Osteoblast (primary cell): ENCODE results near the gene SMCHD1. TPM values are rescaled to one million over a fixed set of nuclear protein-coding genes. Genes with fewer than 3 reads are reported as not detected.

Experiments used
- DNase-seq: peaks from one replicate; pipeline ENCODE4 v3.0.0; 2011; ENCODE audit warnings: low spot score, mixed read lengths; ENCODE audit not compliant: insufficient read length; ENCODE audit errors: missing footprints
- H2AFZ ChIP-seq: 2 replicates; pipeline ENCODE4 v1.6.0; 2011; ENCODE audit warnings: mild to moderate bottlenecking, low read length
- H3K27ac ChIP-seq: 2 replicates; pipeline ENCODE4 v1.5.1; 2011; ENCODE audit warnings: mild to moderate bottlenecking, low read depth, low read length, moderate library complexity
- H3K27me3 ChIP-seq: 2 replicates; pipeline ENCODE4 v1.6.0; 2012; ENCODE audit warnings: mild to moderate bottlenecking, control low read depth, inconsistent platforms, low read length, moderate library complexity; ENCODE audit not compliant: insufficient read depth
- H3K36me3 ChIP-seq: 2 replicates; pipeline ENCODE4 v1.5.1; 2011; ENCODE audit warnings: mild to moderate bottlenecking, low read length, control low read depth, moderate library complexity; ENCODE audit not compliant: insufficient read depth
- H3K4me1 ChIP-seq: 2 replicates; pipeline ENCODE4 v1.5.1; 2011; ENCODE audit warnings: mild to moderate bottlenecking, low read length, control low read depth, moderate library complexity; ENCODE audit not compliant: insufficient read depth
- H3K4me2 ChIP-seq: 2 replicates; pipeline ENCODE4 v1.6.0; 2011; ENCODE audit warnings: mild to moderate bottlenecking, low read length; ENCODE audit not compliant: insufficient read depth
- H3K4me3 ChIP-seq: fragments of 200-600 bp; sonication (generic); 3 replicates; pipeline ENCODE4 v1.5.1; 2012; ENCODE audit warnings: mild to moderate bottlenecking, low read length, inconsistent platforms; ENCODE audit not compliant: insufficient read depth
- H3K79me2 ChIP-seq: 2 replicates; pipeline ENCODE4 v1.6.0; 2012; ENCODE audit warnings: mild to moderate bottlenecking, low read length, control low read depth, inconsistent platforms; ENCODE audit not compliant: insufficient read depth
- H3K9me3 ChIP-seq: 2 replicates; pipeline ENCODE4 v1.5.1; 2011; ENCODE audit warnings: low read depth, low read length, control low read depth
- H4K20me1 ChIP-seq: 2 replicates; pipeline ENCODE4 v1.6.0; 2012; ENCODE audit warnings: mild to moderate bottlenecking, low read length, control low read depth; ENCODE audit not compliant: insufficient read depth
- CTCF ChIP-seq: IDR thresholded peaks from 2 replicates; pipeline ENCODE4 v1.5.1; 2011; ENCODE audit warnings: mild to moderate bottlenecking, low read depth, low read length, moderate library complexity; ENCODE audit errors: extremely low read depth
- total RNA-seq: library from RNA; depleted of rRNA; stranded (reverse); fragments of >200 nt; gene quantifications from 2 replicates; pipeline ENCODE4 v1.2.3, GENCODE V29; 2012

Gene SMCHD1
- total RNA-seq, 1 donor: 53.6 TPM

GRCh38 chr18:2822213-2822921 is 166.8 kb downstream of the SMCHD1 start:
- no peaks in the 10 kb centered on the region for H3K79me2 ChIP-seq
- TF ChIP-seq CTCF: no peak
- H3K36me3 ChIP-seq: no peaks in the 10 kb centered on the region
- no peaks in the 10 kb centered on the region for H3K9me3 ChIP-seq
- H2AFZ ChIP-seq: no peak overlapping the region
- no peak for DNase-seq
- no peaks in the 10 kb centered on the region for H4K20me1 ChIP-seq
- H3K4me2 ChIP-seq: no peak overlapping the region
- H3K4me1 ChIP-seq: peaks cover 6% of the 10 kb centered on the region
- H3K27me3 ChIP-seq: no peaks in the 10 kb centered on the region
- no peak overlapping the region for H3K4me3 ChIP-seq
- no peak overlapping the region for H3K27ac ChIP-seq

GRCh38 chr18:2823202-2823601 is 167.7 kb downstream of the SMCHD1 start:
- H3K4me3 ChIP-seq: no peak overlapping the region
- peaks cover 6% of the 10 kb centered on the region for H3K4me1 ChIP-seq
- no peak overlapping the region for H3K27ac ChIP-seq
- no peak overlapping the region for H2AFZ ChIP-seq
- H4K20me1 ChIP-seq: no peaks in the 10 kb centered on the region
- no peaks in the 10 kb centered on the region for H3K27me3 ChIP-seq
- TF ChIP-seq CTCF: no peak
- no peaks in the 10 kb centered on the region for H3K79me2 ChIP-seq
- H3K4me2 ChIP-seq: no peak overlapping the region
- no peaks in the 10 kb centered on the region for H3K36me3 ChIP-seq
- no peak for DNase-seq
- no peaks in the 10 kb centered on the region for H3K9me3 ChIP-seq

- no peak for TF ChIP-seq CTCF
- no peaks in the 10 kb centered on the region for H3K9me3 ChIP-seq
Measured at GRCh38 chr18:2823966-2824365, 168.4 kb downstream of the SMCHD1 start.

GRCh38 chr18:2824865-2825264 is 169.3 kb downstream of the SMCHD1 start:
- H3K79me2 ChIP-seq: no peaks in the 10 kb centered on the region
- no peak overlapping the region for H3K4me2 ChIP-seq
- H3K27ac ChIP-seq: no peak overlapping the region
- peaks cover 6% of the 10 kb centered on the region for H3K4me1 ChIP-seq
- H3K9me3 ChIP-seq: no peaks in the 10 kb centered on the region
- TF ChIP-seq CTCF: no peak
- no peaks in the 10 kb centered on the region for H3K36me3 ChIP-seq
- H3K27me3 ChIP-seq: no peaks in the 10 kb centered on the region
- peak; percentile 2 for DNase-seq
- H2AFZ ChIP-seq: no peak overlapping the region
- no peak overlapping the region for H3K4me3 ChIP-seq
- H4K20me1 ChIP-seq: no peaks in the 10 kb centered on the region

More at GRCh38 chr18:2823966-2824365, 168.4 kb downstream of the SMCHD1 start:
- Histone ChIP-seq H3K79me2 (no peaks in the 10 kb centered on the region), H3K36me3 (no peaks in the 10 kb centered on the region), H3K4me1 (peaks cover 6% of the 10 kb centered on the region), H4K20me1 (no peaks in the 10 kb centered on the region), H3K27me3 (no peaks in the 10 kb centered on the region), H2AFZ (no peak overlapping the region), H3K4me2 (no peak overlapping the region), H3K27ac (no peak overlapping the region), H3K4me3 (no peak overlapping the region)
- DNase-seq: no peak
